ENCODE measurements around the gene FGD6.

GRCh38 chr12:95202691-95203486 lies 14.4 kb downstream of the FGD6 start:
- TF ChIP-seq EZH2 (IDR thresholded peaks at IDR 0.05; ENCODE audit: borderline replicate concordance, low read length), result no peak
- no peak for TF ChIP-seq CTCF (IDR thresholded peaks at IDR 0.05; ENCODE audit: low read length)
